HG03045 (cell line): ENCODE data around the gene GAL.

Source experiments
- ATAC-seq: cut with Tn5 transposase; IDR thresholded peaks from one replicate; pipeline ENCODE4 v1.9.1; 2021; ENCODE audit warnings: mild to moderate bottlenecking, moderate library complexity; ENCODE audit not compliant: unreplicated experiment

The GAL gene

GRCh38 chr11:68658661-68659060, 25.7 kb upstream of the GAL start:
- ATAC-seq = no peak

GRCh38 chr11:68659158-68659921, 25.0 kb upstream of the GAL start:
- no peak for ATAC-seq

GRCh38 chr11:68660066-68660810, 24.1 kb upstream of the GAL start:
- ATAC-seq = no peak

GRCh38 chr11:68661014-68661413, 23.3 kb upstream of the GAL start:
- ATAC-seq = no peak

- no peak for ATAC-seq
These were observed 22.4 kb upstream of the GAL start for GRCh38 chr11:68661697-68662603.

- no peak for ATAC-seq
These were observed 20.8 kb upstream of the GAL start for GRCh38 chr11:68663482-68664010.

GRCh38 chr11:68664141-68664540, 20.2 kb upstream of the GAL start:
- ATAC-seq = no peak

- no peak for ATAC-seq
These were observed 19.4 kb upstream of the GAL start for GRCh38 chr11:68664906-68665305.

- ATAC-seq = no peak
These were observed 18.9 kb upstream of the GAL start for GRCh38 chr11:68665436-68665835.

- ATAC-seq = no peak
These were observed 17.5 kb upstream of the GAL start for GRCh38 chr11:68666849-68667248.

- no peak for ATAC-seq
These were observed 16.5 kb upstream of the GAL start for GRCh38 chr11:68667511-68668500.

- no peak for ATAC-seq
These were observed 14.8 kb upstream of the GAL start for GRCh38 chr11:68669301-68670090.

GRCh38 chr11:68670208-68670992, 13.9 kb upstream of the GAL start:
- ATAC-seq = no peak

- no peak for ATAC-seq
These were observed 10.9 kb upstream of the GAL start for GRCh38 chr11:68673306-68673945.

- no peak for ATAC-seq
These were observed 10.4 kb upstream of the GAL start for GRCh38 chr11:68673991-68674390.

GRCh38 chr11:68674461-68674860, 9.9 kb upstream of the GAL start:
- ATAC-seq = no peak

GRCh38 chr11:68677432-68677831, 6.9 kb upstream of the GAL start:
- no peak for ATAC-seq

GRCh38 chr11:68678031-68678441, 6.3 kb upstream of the GAL start:
- ATAC-seq = no peak
